Cardiac septum (tissue), 1 donor: Measurements from ENCODE around the gene KRABD2. TPM values are rescaled to one million over a fixed set of nuclear protein-coding genes. Genes with fewer than 3 reads are reported as not detected.

ENCODE experiments used
- DNase-seq: peaks from one replicate; pipeline ENCODE4 v3.0.0-alpha.2; 2020; ENCODE audit warnings: low spot score
- intact Hi-C: fragments of 100-400 bp; cut with DNase I; formaldehyde crosslinking; loops from one replicate; pipeline ENCODE4 v1.14.0; 2022
- total RNA-seq: library from RNA; stranded (reverse); fragmentation: NEBNext Ultra II Directional; extraction: Animal tissue kit (Norgen Biotek cat#: 25700); gene quantifications from one replicate; pipeline ENCODE4 v1.2.1, GENCODE V29; 2021
- donor health status: DM: no; HTN: no; CAD: no.

Gene KRABD2

DNA sequence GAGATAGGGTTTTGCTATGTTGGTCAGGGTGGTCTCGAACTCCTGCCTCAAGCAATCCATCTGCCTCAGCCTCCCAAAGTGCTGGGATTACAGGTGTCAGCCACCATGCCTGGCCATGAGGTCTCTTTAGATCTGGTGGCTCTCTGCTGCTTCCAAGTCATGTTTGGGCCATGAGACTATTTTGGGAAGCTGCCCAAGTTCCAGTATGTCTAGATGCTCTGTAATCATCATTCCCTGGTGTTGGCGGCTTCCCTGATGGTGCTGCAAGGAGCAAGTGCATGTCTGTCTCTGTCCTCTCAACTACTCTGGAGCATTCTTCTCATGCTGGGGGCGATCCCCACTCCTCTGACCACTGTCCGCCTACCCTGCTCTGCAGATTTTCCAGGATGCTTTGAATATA is 43.2 kb downstream of the KRABD2 start:
- no peak for DNase-seq
- intact Hi-C loops, result no loop called here

- intact Hi-C loops, result no loop called here
- no peak for DNase-seq
Observed at GRCh38 chr17:8332688-8333087, 43.8 kb downstream of the KRABD2 start.

DNA sequence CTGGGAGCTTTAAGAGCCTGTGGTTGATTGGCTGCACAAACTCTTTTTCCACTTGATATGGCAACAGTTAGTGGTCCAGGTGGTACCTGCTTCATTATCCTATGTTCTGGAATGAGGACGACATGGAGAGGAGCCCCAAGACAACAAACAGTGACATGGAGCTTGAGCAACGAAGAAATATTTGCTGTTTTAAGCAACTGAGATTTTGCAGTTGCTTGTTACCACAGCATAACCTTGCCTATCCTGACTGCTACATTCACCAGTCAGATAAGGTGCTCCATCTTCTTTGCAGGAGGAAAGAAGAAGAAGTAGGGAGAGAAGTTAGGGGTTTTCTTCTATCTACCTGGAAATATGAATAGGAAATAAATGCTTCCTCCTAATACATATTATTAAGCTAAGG is 44.4 kb downstream of the KRABD2 start:
- no peak for DNase-seq

DNA sequence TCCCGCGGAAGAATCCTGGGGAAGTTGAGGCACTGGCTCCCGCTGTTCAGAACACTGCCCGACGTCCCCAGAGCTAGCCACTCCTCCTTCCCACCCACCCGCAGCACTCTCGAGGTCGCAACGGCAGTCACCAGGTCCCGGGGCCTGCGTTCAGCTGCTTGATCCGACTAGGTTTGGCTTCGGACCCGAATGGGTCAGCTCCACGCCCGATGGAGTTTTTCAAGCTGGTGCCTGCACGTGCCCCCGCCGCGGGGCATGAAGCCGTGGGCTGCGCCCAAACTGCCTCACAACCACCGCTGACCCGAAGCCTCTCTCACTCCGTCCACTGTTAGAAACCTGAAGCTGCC is 49.2 kb downstream of the KRABD2 start:
- intact Hi-C loops, result no loop called here

More for the DNA sequence above, 44.4 kb downstream of the KRABD2 start:
- intact Hi-C loops, result no loop called here

More for the DNA sequence above, 49.2 kb downstream of the KRABD2 start:
- DNase-seq, result no peak

Other genes starting within 250 kb of the KRABD2 start
- 47.8 TPM for gene PER1, start 224.3 kb downstream of the KRABD2 start, total RNA-seq
- gene VAMP2, start 213.8 kb downstream of the KRABD2 start, total RNA-seq, result 63.9 TPM
- gene TMEM107, start 200.3 kb downstream of the KRABD2 start, total RNA-seq, result 8.7 TPM
- gene BORCS6, start 186.5 kb downstream of the KRABD2 start, total RNA-seq, result 6.8 TPM
- 0.83 TPM for gene AURKB, start 166.1 kb downstream of the KRABD2 start, total RNA-seq
- 13.4 TPM for gene CTC1, start 128.6 kb downstream of the KRABD2 start, total RNA-seq
- 11.2 TPM for gene PFAS, start 127.4 kb downstream of the KRABD2 start, total RNA-seq
- gene RANGRF, start 88.0 kb downstream of the KRABD2 start, total RNA-seq, result 23.7 TPM
- 4.0 TPM for gene SLC25A35, start 81.3 kb downstream of the KRABD2 start, total RNA-seq
- gene ARHGEF15, start 66.5 kb downstream of the KRABD2 start, total RNA-seq, result 18.3 TPM
- not detected for gene ODF4, start 36.9 kb downstream of the KRABD2 start, total RNA-seq
- gene RPL26, start 6.5 kb upstream of the KRABD2 start, total RNA-seq, result 727 TPM
- not detected for gene RNF222, start 21.1 kb upstream of the KRABD2 start, total RNA-seq
- 42.0 TPM for gene NDEL1, start 59.2 kb upstream of the KRABD2 start, total RNA-seq